GM12878 (cell line): ENCODE measurements around the gene ZNF532.

ENCODE experiments used
- CHD2 ChIP-seq: IDR thresholded peaks from 2 replicates; pipeline ENCODE4 v1.6.1; 2011; ENCODE audit warnings: low read depth, low read length, improper control_type of control experiment, borderline replicate concordance
- CHD4 ChIP-seq: fragments of 200-600 bp; sonication (generic); IDR thresholded peaks from 2 replicates; pipeline ENCODE4 v1.6.1; 2016; ENCODE audit warnings: mild to moderate bottlenecking
- CREM ChIP-seq: IDR thresholded peaks from 2 replicates; pipeline ENCODE4 v1.6.1; 2014; ENCODE audit warnings: antibody characterized with exemption, low read depth
- CTCF ChIP-seq, 3 experiments: IDR thresholded peaks in 2 of 3; conservative IDR thresholded peaks in 1 of 3; 2 replicates each; pipeline ENCODE4 v1.5.1; 2011; ENCODE audit warnings: low read depth in 3 of 3, low read length in 3 of 3, mild to moderate bottlenecking in 3 of 3, control low read depth in 2 of 3, moderate library complexity in 2 of 3, inconsistent platforms in 1 of 3, mixed read lengths in 1 of 3; ENCODE audit not compliant: control insufficient read depth in 2 of 3, insufficient read depth in 1 of 3; ENCODE audit errors: extremely low read depth in 1 of 3
- DPF2 ChIP-seq: fragments of 450-650 bp; IDR thresholded peaks from 2 replicates; pipeline ENCODE4 v1.6.1; 2017; ENCODE audit warnings: mild to moderate bottlenecking
- JUNB ChIP-seq: IDR thresholded peaks from 2 replicates; pipeline ENCODE4 v1.6.1; 2016; ENCODE audit warnings: antibody characterized with exemption, mild to moderate bottlenecking
- JUND ChIP-seq: IDR thresholded peaks from 2 replicates; pipeline ENCODE4 v1.6.1; 2012; ENCODE audit warnings: low read depth, mild to moderate bottlenecking, low read length, improper control_type of control experiment, moderate library complexity
- POLR2A ChIP-seq: IDR thresholded peaks from 2 replicates; pipeline ENCODE4 v1.6.1; 2011; ENCODE audit warnings: low read depth, mild to moderate bottlenecking, low read length
- POLR2AphosphoS5 ChIP-seq: IDR thresholded peaks from 2 replicates; pipeline ENCODE4 v1.6.1; 2011; ENCODE audit warnings: mild to moderate bottlenecking, low read length, inconsistent platforms
- POU2F2 ChIP-seq: IDR thresholded peaks from 3 replicates; pipeline ENCODE4 v1.6.1; 2011; ENCODE audit warnings: low read depth, mild to moderate bottlenecking, low read length, borderline replicate concordance
- RAD51 ChIP-seq: fragments of 450-650 bp; IDR thresholded peaks from 2 replicates; pipeline ENCODE4 v1.6.1; 2016; ENCODE audit warnings: moderate library complexity, mild to moderate bottlenecking, inconsistent platforms
- ZNF384 ChIP-seq: IDR thresholded peaks from 2 replicates; pipeline ENCODE4 v1.6.1; 2012; ENCODE audit warnings: low read depth, mild to moderate bottlenecking, low read length, improper control_type of control experiment, borderline replicate concordance
- TF ChIP-seq, protein P1 (sequence below): IDR thresholded peaks from 2 replicates; pipeline ENCODE4 v1.6.1; 2011; ENCODE audit warnings: low read depth, mild to moderate bottlenecking, low read length, moderate library complexity, borderline replicate concordance; ENCODE audit errors: extremely low read depth

DNA sequence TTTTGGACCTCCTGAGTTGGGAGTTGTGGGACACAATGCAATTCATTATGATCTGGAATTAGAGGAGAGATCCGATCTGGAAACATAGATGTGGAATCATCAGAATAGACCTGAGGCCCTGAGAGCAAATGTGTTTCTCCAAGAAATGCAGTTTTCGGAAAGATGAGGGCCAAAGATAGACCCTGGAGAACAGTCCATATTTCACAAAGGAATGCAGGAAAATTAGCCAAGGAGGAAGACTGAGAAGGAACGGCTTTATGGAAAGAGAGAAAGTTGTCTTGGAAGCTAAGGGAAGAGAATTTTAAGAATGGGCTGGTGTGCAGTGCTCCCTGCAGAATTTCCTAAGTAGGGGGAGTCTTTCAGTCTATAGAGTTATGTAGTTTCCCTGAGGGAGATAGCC lies 11.1 kb upstream of the ZNF532 start:
- TF ChIP-seq POLR2A: no peak
- TF ChIP-seq CREM: no peak
- TF ChIP-seq CHD2: no peak
- TF ChIP-seq JUND: no peak
- TF ChIP-seq POLR2AphosphoS5: no peak
- TF ChIP-seq CHD4: no peak
- TF ChIP-seq, protein P1, sequence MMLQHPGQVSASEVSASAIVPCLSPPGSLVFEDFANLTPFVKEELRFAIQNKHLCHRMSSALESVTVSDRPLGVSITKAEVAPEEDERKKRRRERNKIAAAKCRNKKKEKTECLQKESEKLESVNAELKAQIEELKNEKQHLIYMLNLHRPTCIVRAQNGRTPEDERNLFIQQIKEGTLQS: no peak
- TF ChIP-seq POU2F2: no peak
- TF ChIP-seq ZNF384: no peak
- no peak for TF ChIP-seq RAD51
- TF ChIP-seq CTCF (IDR thresholded peaks at IDR 0.05 in 2 of 3, conservative IDR thresholded peaks at IDR 0.05 in 1 of 3; ENCODE audit: control insufficient read depth in 2 of 3, extremely low read depth in 1 of 3, insufficient read depth in 1 of 3, low read depth in 3 of 3, low read length in 3 of 3): no peak
- no peak for TF ChIP-seq DPF2
- TF ChIP-seq JUNB: no peak
